ENCODE results near the gene C1QB.

C1QB gene

DNA sequence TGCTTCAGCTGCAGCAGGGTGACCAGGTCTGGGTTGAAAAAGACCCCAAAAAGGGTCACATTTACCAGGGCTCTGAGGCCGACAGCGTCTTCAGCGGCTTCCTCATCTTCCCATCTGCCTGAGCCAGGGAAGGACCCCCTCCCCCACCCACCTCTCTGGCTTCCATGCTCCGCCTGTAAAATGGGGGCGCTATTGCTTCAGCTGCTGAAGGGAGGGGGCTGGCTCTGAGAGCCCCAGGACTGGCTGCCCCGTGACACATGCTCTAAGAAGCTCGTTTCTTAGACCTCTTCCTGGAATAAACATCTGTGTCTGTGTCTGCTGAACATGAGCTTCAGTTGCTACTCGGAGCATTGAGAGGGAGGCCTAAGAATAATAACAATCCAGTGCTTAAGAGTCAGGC lies 13.8 kb upstream of the C1QB start:
- intact Hi-C loops (cut with micrococcal nuclease) = no loop called here
- Mint-ChIP-seq H3K9me3 (no peaks in the 10 kb centered on the region), H3K4me1 (ENCODE audit: low read depth) (peaks cover 82% of the 10 kb centered on the region), H3K4me3 (peak overlapping the region; percentile 79), H3K27ac (peak overlapping the region; percentile 52), H3K36me3 (ENCODE audit: low read depth) (peaks cover 67% of the 10 kb centered on the region), H3K27me3 (peaks cover 15% of the 10 kb centered on the region)

DNA sequence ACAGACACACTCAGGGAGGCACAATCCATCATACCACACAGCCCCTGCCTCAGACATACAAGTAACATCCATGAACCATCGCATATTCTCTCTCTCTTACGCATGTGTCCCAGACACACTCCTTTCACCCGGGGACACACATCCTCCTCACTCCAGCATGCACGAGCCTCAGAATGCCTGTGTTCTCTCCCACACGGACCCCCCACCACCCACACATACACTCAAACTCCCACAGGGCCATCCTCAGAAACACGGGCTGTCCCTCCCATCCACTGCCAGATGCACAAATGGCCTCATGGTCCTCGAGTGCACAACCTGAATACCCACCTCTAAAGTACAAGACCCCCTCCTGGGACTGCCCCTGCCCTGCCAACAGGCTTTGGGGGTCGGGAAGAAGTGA lies 11.8 kb upstream of the C1QB start:
- intact Hi-C loops (cut with micrococcal nuclease) = loop anchor here (5.0 kb wide), 1 partner anchor 99 kb away; no protein-coding TSS in a partner anchor
- Mint-ChIP-seq H3K27ac (peak overlapping the region; percentile 25), H3K36me3 (ENCODE audit: low read depth) (peaks cover 86% of the 10 kb centered on the region), H3K27me3 (peaks cover 10% of the 10 kb centered on the region), H3K4me1 (ENCODE audit: low read depth) (peaks cover 87% of the 10 kb centered on the region), H3K9me3 (no peaks in the 10 kb centered on the region), H3K4me3 (no peak overlapping the region)

DNA sequence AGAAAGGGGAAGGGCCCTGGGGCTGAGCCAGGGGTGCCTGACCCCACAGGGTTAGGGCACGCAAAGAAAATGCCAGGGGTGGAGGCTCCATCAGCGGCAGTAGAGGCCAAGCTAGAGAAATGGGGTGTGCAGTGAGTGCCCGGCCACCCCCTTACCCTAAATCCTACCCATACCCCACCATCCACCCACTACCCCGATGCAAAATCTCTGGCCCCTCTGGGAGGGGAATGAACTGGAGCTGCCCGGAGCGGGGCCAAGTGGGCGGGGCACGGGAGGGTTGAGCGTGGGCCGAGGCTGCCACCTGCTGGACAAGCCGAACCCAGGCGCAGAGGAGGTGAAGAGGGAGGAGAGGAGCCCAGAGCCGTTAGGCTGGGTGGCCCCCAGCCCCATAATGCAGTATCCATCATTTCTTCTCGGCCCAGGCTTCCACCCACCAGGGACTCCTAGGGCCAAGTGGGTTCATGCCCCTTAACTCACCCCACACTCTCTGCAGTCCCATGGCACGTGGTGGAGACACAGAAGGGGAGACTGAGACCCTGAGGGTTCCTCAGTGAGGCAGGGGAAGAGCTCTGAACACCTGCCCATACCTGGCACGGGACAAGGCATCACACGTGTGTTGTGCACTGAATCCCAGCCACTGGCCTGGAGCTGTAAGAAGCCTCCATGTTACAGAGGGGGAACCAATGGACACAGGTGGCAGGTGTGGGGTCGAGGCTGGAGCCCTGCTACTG lies 11.0 kb upstream of the C1QB start:
- Mint-ChIP-seq H3K27me3 (peaks cover 10% of the 10 kb centered on the region), H3K9me3 (no peaks in the 10 kb centered on the region), H3K36me3 (ENCODE audit: low read depth) (peaks cover 85% of the 10 kb centered on the region), H3K4me1 (ENCODE audit: low read depth) (peaks cover 85% of the 10 kb centered on the region), H3K4me3 (peak overlapping the region; percentile 4), H3K27ac (peak overlapping the region; percentile 85)
- intact Hi-C loops (cut with micrococcal nuclease) = loop anchor here (1.0 to 5.0 kb wide), 2 partner anchors 100 to 222 kb away; no protein-coding TSS in a partner anchor

DNA sequence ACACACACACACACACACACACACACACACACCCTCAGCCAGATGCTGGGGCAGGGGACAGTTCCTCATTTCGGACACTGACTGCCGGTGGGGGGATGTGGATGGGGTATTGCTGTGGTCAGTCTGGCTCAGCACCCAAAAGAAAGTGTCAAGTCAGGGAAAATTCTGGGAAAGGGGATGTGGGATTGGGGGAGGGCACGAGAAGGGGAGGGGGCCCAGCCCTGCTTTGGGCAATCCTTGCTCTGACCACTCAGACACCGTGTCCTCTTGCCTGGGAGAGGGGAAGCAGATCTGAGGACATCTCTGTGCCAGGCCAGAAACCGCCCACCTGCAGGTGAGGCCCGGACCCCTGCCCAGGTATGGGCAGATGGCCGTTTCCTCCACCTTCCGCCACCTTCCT lies 9.7 kb upstream of the C1QB start, which contains the start of gene C1QC:
Gene C1QC (plus strand): TSS at position 253 of the 400 bp plus-strand sequence. CDS start 391 bp downstream, outside the sequence.
- intact Hi-C loops (cut with micrococcal nuclease) = loop anchor here (5.0 kb wide), 1 partner anchor 101 kb away; no protein-coding TSS in a partner anchor
- H3K27ac Mint-ChIP-seq = peak within 1 kb of the TSS; percentile 85
- H3K9me3 Mint-ChIP-seq = no peaks in the 10 kb centered on the region
- peak within 1 kb of the TSS; percentile 77 for H3K4me3 Mint-ChIP-seq
- peaks cover 81% of the 10 kb centered on the region for H3K4me1 Mint-ChIP-seq (ENCODE audit: low read depth)
- H3K36me3 Mint-ChIP-seq (ENCODE audit: low read depth) = peaks cover 85% of the 10 kb centered on the region
- H3K27me3 Mint-ChIP-seq = peaks cover 10% of the 10 kb centered on the region

DNA sequence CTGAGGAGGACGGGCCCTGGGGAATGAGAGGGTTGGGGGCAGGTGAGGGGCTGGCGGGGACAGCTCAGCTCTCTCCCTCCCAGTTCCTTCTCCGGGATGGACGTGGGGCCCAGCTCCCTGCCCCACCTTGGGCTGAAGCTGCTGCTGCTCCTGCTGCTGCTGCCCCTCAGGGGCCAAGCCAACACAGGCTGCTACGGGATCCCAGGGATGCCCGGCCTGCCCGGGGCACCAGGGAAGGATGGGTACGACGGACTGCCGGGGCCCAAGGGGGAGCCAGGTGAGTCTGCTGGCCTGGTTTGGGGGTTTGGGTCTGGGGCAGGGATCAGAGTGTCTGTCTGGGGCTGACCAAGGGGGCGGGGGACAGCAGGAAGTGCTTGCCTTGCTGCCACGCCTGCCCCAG lies 9.1 kb upstream of the C1QB start:
- no peaks in the 10 kb centered on the region for H3K9me3 Mint-ChIP-seq
- H3K4me1 Mint-ChIP-seq (ENCODE audit: low read depth) = peaks cover 76% of the 10 kb centered on the region
- H3K36me3 Mint-ChIP-seq (ENCODE audit: low read depth) = peaks cover 85% of the 10 kb centered on the region
- peaks cover 10% of the 10 kb centered on the region for H3K27me3 Mint-ChIP-seq
- peak overlapping the region; percentile 85 for H3K27ac Mint-ChIP-seq
- peak overlapping the region; percentile 77 for H3K4me3 Mint-ChIP-seq
- intact Hi-C loops (cut with micrococcal nuclease) = loop anchor here (5.0 kb wide), 1 partner anchor 102 kb away; no protein-coding TSS in a partner anchor

DNA sequence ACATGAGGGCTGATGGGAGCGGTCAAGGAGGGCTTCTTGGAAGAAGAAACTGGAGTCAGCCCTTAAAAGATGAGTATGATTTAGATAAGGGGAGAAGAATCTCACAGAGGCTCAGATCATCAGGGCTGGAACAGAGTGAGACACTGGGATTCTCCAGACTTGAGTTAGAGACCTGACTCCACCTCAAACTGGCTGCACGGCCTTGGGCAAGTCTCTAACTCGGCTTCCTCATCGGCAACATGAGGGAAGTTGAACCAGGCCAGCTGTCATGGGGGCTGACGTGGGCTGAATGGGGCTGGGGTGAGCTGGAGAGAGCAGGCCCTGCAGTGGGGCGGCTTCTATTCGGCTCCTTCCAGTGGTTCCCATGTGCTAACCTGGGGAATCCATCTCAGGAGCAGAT lies 7.1 kb upstream of the C1QB start:
- Mint-ChIP-seq H3K36me3 (ENCODE audit: low read depth) (peaks cover 76% of the 10 kb centered on the region), H3K4me1 (ENCODE audit: low read depth) (peaks cover 81% of the 10 kb centered on the region), H3K27ac (peak overlapping the region; percentile 85), H3K4me3 (peak overlapping the region; percentile 77), H3K27me3 (peaks cover 6% of the 10 kb centered on the region), H3K9me3 (no peaks in the 10 kb centered on the region)
- intact Hi-C loops (cut with micrococcal nuclease) = no loop called here

GRCh38 chr1:22646384-22646783 lies 6.7 kb upstream of the C1QB start:
- Mint-ChIP-seq H3K4me1 (ENCODE audit: low read depth) (peaks cover 81% of the 10 kb centered on the region), H3K27me3 (peaks cover 4% of the 10 kb centered on the region)

DNA sequence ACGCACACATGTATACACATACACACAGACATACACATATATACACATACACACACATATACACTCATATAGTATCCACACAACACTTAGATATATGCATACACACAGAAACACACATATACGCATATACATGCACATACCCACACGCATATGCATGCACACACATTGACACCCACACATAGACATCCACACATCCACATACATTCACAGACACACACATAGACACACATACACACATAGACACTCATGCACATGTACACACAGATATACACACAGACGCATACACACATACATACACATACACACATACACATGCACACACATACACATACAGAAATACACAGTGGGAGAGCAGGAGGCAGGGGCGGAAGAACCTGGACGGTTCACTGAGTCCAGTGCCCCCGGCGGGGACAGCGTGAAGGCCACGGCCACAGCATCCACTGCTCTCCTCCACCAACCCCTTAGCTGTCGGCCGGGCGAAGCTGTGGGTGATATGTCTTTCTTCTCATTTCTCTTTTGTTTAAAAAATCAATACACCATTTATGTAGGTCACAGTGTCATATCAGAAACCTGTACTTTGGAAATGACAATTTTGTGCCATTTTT lies 2.8 kb upstream of the C1QB start:
- Mint-ChIP-seq H3K36me3 (ENCODE audit: low read depth) (peaks cover 68% of the 10 kb centered on the region), H3K4me1 (ENCODE audit: low read depth) (peaks cover 78% of the 10 kb centered on the region), H3K27ac (peak overlapping the region; percentile 80), H3K4me3 (no peak overlapping the region), H3K27me3 (peaks cover 12% of the 10 kb centered on the region), H3K9me3 (no peaks in the 10 kb centered on the region)
- intact Hi-C loops (cut with micrococcal nuclease) = no loop called here

More at GRCh38 chr1:22646384-22646783, 6.7 kb upstream of the C1QB start:
- no peaks in the 10 kb centered on the region for H3K9me3 Mint-ChIP-seq
- peak overlapping the region; percentile 85 for H3K27ac Mint-ChIP-seq
- H3K4me3 Mint-ChIP-seq = peak overlapping the region; percentile 77
- intact Hi-C loops (cut with micrococcal nuclease) = no loop called here
- peaks cover 72% of the 10 kb centered on the region for H3K36me3 Mint-ChIP-seq (ENCODE audit: low read depth)

DNA sequence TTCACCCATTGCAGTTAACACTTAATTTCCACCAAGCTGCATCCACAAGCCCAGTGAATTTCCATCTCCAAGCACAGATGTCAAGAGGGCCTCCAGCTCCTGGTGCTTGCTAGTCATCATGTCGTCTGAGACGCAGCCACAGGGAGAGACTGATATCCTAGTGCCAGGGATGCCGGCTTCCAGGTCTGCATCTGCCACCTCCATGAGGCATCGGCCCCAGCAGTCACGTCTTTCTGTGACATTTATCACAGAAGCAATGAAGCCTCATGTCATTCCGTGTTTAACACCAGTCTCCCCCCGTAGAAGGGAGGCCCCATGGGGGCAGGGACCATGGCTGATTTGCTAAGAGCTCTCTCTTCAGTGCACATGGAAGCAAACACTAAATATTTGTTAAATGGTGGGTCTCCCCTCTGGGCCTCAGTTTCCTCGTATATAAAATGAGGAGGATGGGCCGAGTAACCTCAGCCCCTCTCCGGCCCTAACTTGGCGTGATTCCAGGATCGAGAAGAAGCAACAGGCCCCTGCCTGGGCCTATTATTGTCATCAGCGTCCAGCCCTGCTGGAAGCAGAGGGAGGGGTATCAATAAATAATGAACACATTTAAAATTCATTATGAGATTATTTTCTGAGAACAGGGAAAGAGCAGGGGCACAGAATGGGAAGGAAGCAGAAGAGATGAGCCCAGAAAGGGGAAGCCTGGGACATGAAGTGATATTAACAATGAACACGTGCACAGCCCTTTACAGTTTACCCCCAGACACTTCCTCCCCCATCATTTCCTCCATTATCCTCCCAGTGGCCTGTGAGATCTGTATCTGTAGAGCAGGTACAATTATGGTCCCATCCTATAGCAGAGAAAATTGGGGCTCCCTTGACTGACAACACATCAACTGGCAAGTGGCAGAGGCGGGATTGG lies 837 bp upstream of the C1QB start:
- Mint-ChIP-seq H3K27ac (peak overlapping the region; percentile 80), H3K9me3 (no peaks in the 10 kb centered on the region), H3K4me3 (peak overlapping the region; percentile 81), H3K27me3 (peaks cover 25% of the 10 kb centered on the region), H3K4me1 (ENCODE audit: low read depth) (peaks cover 76% of the 10 kb centered on the region), H3K36me3 (ENCODE audit: low read depth) (peaks cover 69% of the 10 kb centered on the region)
- intact Hi-C loops (cut with micrococcal nuclease) = no loop called here

GRCh38 chr1:22654692-22655091 lies 1.7 kb downstream of the C1QB start:
- Mint-ChIP-seq H3K27ac (no peak overlapping the region), H3K27me3 (peaks cover 32% of the 10 kb centered on the region), H3K36me3 (ENCODE audit: low read depth) (peaks cover 69% of the 10 kb centered on the region), H3K9me3 (no peaks in the 10 kb centered on the region), H3K4me3 (peak overlapping the region; percentile 81), H3K4me1 (ENCODE audit: low read depth) (peaks cover 83% of the 10 kb centered on the region)
- intact Hi-C loops (cut with micrococcal nuclease) = no loop called here

- H3K9me3 Mint-ChIP-seq = no peaks in the 10 kb centered on the region
- peaks cover 88% of the 10 kb centered on the region for H3K36me3 Mint-ChIP-seq (ENCODE audit: low read depth)
- H3K27ac Mint-ChIP-seq = no peak overlapping the region
- no peak overlapping the region for H3K4me3 Mint-ChIP-seq
- H3K4me1 Mint-ChIP-seq (ENCODE audit: low read depth) = peaks cover 52% of the 10 kb centered on the region
- peaks cover 31% of the 10 kb centered on the region for H3K27me3 Mint-ChIP-seq
- intact Hi-C loops (cut with micrococcal nuclease) = no loop called here
These were observed 5.5 kb downstream of the C1QB start for GRCh38 chr1:22658385-22659163.

DNA sequence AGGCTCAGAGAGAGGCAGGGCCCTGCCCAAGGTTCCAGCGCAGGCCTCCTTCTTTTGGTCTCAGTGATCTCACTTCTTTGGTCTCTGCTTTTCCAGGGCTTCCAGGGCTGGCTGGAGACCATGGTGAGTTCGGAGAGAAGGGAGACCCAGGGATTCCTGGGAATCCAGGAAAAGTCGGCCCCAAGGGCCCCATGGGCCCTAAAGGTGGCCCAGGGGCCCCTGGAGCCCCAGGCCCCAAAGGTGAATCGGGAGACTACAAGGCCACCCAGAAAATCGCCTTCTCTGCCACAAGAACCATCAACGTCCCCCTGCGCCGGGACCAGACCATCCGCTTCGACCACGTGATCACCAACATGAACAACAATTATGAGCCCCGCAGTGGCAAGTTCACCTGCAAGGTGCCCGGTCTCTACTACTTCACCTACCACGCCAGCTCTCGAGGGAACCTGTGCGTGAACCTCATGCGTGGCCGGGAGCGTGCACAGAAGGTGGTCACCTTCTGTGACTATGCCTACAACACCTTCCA lies 7.7 kb downstream of the C1QB start:
- peaks cover 67% of the 10 kb centered on the region for H3K36me3 Mint-ChIP-seq (ENCODE audit: low read depth)
- H3K27ac Mint-ChIP-seq = no peak overlapping the region
- no peaks in the 10 kb centered on the region for H3K9me3 Mint-ChIP-seq
- intact Hi-C loops (cut with micrococcal nuclease) = no loop called here
- no peak overlapping the region for H3K4me3 Mint-ChIP-seq
- peaks cover 19% of the 10 kb centered on the region for H3K27me3 Mint-ChIP-seq
- peaks cover 36% of the 10 kb centered on the region for H3K4me1 Mint-ChIP-seq (ENCODE audit: low read depth)

- H3K9me3 Mint-ChIP-seq = no peaks in the 10 kb centered on the region
- H3K27me3 Mint-ChIP-seq = peaks cover 14% of the 10 kb centered on the region
- intact Hi-C loops (cut with micrococcal nuclease) = no loop called here
- no peak overlapping the region for H3K4me3 Mint-ChIP-seq
- H3K27ac Mint-ChIP-seq = peak overlapping the region; percentile 5
- H3K36me3 Mint-ChIP-seq (ENCODE audit: low read depth) = peaks cover 56% of the 10 kb centered on the region
- peaks cover 26% of the 10 kb centered on the region for H3K4me1 Mint-ChIP-seq (ENCODE audit: low read depth)
These were observed 8.8 kb downstream of the C1QB start for GRCh38 chr1:22661880-22662279.
